Activated T-cell treated with anti-CD3 and anti-CD28 coated beads, Interleukin-2, amount 50 U/mL, for 1 hour (primary cell): ENCODE data around the gene ATP2A3.

ENCODE experiments used
- DNase-seq: peaks from one replicate; pipeline ENCODE4 v3.0.0-alpha.2; 2020

Gene ATP2A3

GRCh38 chr17:3990386-3991127, 26.3 kb upstream of the ATP2A3 start:
- DNase-seq, result no peak

DNA sequence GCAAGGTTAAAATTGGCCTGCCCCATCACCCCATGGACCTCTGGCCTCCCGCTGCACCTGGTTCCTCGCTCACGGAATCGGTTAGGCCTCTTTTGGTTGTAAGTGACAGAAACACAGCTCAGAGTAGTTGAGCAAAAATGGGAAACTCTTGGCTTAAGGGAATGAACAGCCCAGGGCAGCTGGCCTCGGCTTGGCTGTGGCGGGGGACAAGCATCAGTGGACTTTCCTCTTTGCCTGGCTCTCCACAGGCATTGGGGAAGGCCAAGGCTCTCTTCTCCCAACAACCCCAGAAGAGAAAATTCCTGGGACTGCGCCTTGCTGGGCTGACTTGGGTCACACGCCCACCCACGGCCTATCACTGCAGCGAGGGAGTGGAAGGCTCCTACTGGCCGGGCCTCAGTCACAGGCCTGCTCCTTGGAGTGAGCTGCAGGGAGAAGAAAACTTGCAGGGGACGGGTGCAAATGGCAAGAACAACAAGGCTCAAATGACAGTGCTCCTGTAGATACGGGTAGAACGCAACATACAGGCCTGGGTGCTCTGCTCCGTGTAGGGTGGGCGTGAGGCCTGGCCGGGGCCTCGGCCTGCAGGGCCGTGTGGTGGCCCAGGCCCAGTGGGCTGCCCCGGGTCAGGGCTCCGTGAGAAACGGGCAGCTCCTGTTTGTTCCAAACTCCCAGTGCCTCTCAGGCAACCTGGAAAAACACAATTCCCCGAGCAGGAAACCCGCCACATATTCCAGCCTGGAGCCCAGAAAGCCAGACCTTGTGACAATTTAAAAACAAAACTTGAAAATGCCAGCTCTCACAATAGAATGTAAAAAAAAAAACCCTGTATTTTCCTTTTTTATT, 25.0 kb upstream of the ATP2A3 start:
- peak; percentile 8 for DNase-seq

DNA sequence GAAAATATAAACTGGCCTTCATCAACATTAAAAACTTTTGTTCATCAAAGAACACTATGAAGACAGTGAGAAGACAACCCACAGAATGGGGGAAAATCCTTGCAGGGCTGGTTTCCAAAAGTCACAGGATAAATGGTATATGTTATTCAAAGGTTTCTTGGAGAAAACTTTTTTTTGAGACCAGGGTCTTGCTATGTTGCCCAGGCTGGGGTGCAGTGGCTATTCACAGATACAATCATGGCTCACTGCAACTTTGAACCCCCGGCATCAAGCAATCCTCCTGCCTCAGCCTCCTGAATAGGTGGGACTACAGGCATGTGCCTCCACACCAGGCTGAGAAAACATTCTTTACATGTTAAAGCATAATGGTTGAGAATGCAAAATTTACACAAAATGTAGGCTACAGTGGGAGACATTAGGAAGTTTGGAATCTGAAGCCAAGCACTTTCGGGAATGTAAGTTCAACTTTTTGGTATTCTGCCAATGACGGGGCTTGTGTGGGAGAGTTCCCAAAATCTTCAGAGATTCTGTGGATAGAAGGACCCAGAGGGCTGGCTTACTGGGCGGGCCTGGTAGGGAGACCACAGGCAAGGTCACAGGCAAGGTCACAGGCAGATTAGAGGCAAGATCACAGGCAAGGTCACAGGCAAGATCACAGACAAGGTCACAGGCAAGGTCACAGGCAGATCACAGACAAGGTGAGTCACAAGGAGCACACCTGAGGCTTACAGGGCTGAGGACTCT, 24.2 kb upstream of the ATP2A3 start:
- DNase-seq, result peak; percentile 8

DNA sequence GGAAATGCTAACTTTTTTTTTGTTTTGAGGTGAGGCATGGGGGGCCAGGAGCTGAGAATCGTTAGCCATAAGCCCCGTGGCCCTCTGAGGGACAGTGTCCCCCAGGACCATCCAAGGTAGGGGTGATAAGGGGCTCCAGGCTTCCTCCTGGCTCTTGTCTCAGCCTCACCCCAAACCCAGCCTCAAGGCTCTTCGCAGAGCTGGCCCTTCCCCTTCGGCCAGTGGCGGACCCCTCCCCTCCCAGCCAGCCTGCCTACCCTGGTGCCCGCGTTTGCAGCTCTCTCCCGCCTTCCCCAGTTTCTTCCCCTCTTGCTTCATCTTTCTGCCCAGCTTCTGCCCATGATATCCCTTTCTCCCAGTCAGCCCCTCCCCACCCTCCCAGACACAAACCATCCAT, 22.7 kb upstream of the ATP2A3 start:
- no peak for DNase-seq

DNA sequence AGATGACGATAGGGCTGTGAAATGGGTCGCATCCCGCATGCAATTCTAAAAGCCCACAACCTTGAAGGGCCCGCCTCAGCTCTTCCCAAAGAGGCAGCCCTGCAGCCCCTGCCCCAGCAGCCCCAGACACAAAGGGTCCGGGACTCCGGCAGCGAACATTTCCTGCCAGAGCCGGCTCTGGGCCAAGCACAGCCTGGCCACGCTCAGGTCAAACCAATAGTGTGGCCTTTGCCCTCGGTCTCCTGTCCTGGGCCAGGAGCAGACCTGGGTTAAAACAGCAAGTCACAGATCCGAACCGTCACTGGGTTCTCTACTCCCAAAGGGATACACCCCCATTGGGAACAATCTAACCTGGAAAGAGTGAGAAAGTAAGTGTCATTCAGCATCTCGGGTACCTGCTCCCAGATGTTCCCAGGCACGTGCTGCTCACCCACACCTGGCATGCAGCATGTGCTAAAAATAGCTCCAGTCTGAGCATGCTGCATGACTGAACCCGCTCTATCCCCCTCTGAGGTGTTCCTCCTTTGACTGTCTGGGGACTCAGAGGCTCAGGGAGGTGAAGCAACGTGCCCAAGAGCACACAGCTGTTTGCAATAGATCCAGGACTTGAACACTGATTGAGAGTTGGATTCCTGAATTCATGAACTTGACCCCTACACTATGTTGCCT, 22.2 kb upstream of the ATP2A3 start:
- no peak for DNase-seq

- no peak for DNase-seq
These were observed 21.6 kb upstream of the ATP2A3 start for GRCh38 chr17:3985846-3986245.

GRCh38 chr17:3983606-3984484, 19.6 kb upstream of the ATP2A3 start:
- no peak for DNase-seq

DNA sequence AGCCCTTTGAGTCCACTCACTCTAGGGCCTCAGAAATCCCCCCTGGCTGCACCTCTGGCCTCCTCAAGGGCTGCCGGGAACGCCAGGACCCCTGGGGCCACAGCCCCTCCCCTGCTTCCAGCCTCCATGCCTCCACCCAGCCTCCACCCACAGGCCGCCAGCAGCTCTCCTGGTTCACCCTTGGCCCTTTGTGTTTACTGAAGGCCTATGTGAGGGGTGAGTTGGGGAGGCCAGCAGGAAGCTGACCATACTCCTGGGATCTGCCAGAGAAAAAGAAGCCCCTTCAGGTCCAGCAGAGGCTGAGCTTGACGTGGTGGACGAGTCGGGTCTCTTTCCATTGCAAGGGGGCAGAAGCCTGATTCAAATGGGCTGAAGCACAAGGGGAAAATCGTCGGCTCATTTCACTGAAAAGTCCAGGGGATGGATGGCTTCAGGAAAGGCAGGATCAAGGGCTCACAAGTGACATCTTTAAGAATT, 18.3 kb upstream of the ATP2A3 start:
- DNase-seq, result no peak

GRCh38 chr17:3982113-3982512, 17.9 kb upstream of the ATP2A3 start:
- no peak for DNase-seq

- no peak for DNase-seq
These were observed 17.2 kb upstream of the ATP2A3 start for GRCh38 chr17:3981455-3981854.

DNA sequence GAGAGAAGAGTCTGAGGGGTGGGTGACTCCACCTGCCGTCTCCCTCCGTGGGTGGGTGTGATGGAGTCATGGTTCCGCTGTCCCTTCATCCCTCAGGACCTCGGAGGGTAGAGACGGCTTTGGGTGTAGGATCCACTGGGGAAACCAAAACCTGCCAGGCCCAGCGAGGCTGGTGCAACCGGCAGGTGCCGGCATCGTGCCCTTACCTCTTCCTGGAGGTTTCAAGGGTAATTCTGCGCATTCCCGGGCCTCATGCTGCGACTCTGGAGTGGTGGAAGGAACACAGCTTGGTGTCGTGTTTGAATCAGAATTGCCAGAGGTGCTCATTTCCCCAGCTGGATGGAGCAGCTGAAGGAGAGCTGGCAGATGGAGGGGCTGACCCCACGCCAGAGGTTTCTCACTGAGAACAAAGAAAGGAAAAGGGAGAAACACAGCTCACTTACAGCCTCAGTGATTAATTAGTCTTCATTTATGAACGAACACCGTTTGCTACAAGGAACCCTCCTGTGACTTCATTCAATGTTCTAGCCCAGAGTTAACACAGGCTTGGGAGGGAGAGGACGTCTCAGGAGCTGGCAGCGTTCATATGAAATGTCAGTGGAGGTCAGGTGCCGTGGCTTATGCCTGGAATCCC, 16.3 kb upstream of the ATP2A3 start:
- DNase-seq, result no peak

DNA sequence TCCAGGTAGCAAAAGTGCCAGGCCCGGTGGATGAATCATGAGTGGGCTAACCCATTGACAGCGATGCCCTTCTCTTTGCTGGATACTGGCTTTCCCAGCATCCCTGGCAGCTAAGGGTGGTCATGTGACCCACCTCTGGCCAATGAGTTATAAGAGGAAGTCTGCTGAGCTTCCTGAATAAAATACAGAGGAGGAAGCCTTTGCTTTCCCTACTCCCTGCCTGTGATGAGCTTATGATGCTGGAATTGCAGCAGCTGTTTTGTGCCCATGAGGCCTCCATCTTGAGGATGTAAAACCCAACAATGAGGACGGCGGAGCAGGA, 15.0 kb upstream of the ATP2A3 start:
- DNase-seq, result no peak

- no peak for DNase-seq
These were observed 14.4 kb upstream of the ATP2A3 start for GRCh38 chr17:3978421-3979289.

- no peak for DNase-seq
These were observed 13.2 kb upstream of the ATP2A3 start for GRCh38 chr17:3977387-3977786.

DNA sequence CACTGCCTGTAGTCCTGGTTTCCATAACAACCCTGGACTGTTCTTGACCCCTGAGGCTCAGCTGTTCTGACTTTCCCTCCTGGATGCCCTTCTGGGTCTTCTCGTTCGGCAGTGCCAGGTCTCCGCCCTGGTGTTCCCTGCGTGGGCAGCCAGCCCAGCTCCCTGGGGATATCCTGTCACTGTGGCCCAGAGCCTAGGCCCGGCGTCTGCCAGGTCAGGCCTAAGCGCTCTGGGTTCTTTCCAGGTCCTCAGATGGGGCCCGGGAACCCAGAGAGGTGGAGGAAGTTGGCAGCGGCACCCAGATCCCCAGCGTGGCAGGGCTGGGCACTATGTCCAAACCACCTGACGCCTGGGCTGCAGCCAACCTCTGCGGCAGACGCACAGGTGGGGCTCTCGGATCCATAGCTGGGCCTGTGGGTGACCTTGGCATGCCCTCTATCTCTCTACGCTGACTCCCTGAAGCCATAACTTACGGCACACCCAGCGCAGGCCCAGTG, 12.5 kb upstream of the ATP2A3 start:
- DNase-seq, result no peak

DNA sequence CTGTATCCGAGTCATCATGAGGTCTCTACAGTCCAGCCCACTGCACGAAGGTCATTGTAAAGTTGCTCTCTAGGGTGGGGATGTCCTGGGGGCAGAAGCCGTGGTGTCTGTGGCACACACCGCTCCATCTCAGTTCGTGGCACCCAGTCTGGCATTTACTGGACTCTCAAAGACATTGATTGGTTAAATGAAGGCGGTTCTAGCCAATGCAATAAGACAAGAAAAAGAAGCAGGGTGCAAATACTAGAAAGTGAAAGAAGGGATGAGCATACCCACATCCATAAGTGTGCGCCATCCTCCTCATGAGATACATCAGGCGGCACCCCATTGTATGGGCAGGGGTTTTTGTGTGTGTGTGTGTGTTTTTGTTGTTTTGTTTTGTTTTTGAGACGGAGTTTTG, 10.7 kb upstream of the ATP2A3 start:
- DNase-seq, result no peak

GRCh38 chr17:3974138-3974687, 10.0 kb upstream of the ATP2A3 start:
- no peak for DNase-seq

DNA sequence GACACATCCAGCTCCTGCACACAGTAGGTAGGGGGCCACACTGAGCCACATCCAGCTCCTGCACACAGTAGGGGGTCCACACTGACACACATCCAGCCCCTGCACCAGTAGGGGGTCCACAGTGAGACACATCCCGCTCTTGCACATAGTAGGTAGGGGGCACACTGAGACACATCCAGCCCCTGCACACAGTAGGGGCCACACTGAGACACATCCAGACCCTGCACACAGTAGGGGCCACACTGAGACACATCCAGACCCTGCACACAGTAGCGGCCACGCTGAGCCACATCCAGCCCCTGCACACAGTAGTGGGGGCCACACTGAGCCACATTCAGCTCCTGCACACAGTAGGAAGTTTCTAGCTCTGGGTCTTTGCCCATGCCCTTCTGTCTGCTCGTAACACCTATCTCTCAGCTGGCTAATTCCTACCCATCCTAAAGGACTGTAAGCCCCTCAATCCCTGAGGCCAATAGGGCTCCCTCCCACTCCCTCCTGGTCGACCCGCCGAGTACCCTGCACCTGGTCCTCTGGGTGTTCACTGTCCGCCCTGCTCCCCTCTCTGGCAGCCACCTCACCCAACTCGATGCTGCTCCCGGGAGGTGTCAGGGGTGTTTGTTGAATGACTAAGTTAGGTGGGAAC, 9.4 kb upstream of the ATP2A3 start:
- no peak for DNase-seq

DNA sequence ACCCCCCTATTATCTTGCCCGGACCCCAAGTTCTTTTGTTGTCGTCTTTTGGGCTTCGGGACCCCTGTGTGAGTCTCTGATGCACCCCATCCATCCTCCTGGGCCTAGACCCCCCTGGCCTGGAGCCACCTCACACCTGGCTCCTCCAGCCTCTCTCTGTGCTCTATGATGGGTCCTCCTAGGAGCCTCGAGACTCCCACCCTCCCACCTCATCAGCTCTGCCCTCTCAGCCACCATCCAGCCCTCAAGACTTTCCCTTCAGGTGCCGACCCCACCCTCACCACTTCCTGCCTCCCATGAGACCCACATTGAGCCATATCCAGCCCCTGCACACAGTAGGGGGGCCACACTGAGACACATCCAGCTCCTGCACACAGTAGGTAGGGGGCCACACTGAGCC, 8.7 kb upstream of the ATP2A3 start:
- no peak for DNase-seq
